Endothelial cell (in vitro differentiated cells): ENCODE measurements around the gene DSCAML1. TPM values are rescaled to one million over a fixed set of nuclear protein-coding genes. Genes with fewer than 3 reads are reported as not detected.

Experiments
- DNase-seq: peaks from one replicate; pipeline ENCODE4 v3.0.0; 2021; ENCODE audit warnings: low spot score
- H3K27ac Mint-ChIP-seq: one replicate; pipeline ENCODE4 v1.8.0; 2021; ENCODE audit warnings: mixed read lengths, inconsistent platforms; ENCODE audit not compliant: unreplicated experiment
- H3K27me3 Mint-ChIP-seq: one replicate; pipeline ENCODE4 v1.8.0; 2021; ENCODE audit warnings: mild to moderate bottlenecking, moderate library complexity, mixed read lengths, inconsistent platforms; ENCODE audit not compliant: unreplicated experiment
- H3K36me3 Mint-ChIP-seq: one replicate; pipeline ENCODE4 v1.8.0; 2021; ENCODE audit warnings: mild to moderate bottlenecking, low read depth, mixed read lengths, inconsistent platforms; ENCODE audit not compliant: unreplicated experiment
- H3K4me1 Mint-ChIP-seq: one replicate; pipeline ENCODE4 v1.8.0; 2021; ENCODE audit warnings: mild to moderate bottlenecking, mixed read lengths, inconsistent platforms; ENCODE audit not compliant: unreplicated experiment
- H3K4me3 Mint-ChIP-seq: one replicate; pipeline ENCODE4 v1.8.0; 2021; ENCODE audit warnings: mild to moderate bottlenecking, mixed read lengths, inconsistent platforms; ENCODE audit not compliant: unreplicated experiment
- H3K9me3 Mint-ChIP-seq: one replicate; pipeline ENCODE4 v1.8.0; 2021; ENCODE audit warnings: mixed read lengths, inconsistent platforms; ENCODE audit not compliant: unreplicated experiment
- CTCF ChIP-seq: fragments of 200-600 bp; sonication (generic); IDR thresholded peaks from one replicate; pipeline ENCODE4 v1.5.0; 2021; ENCODE audit warnings: antibody characterized with exemption; ENCODE audit not compliant: unreplicated experiment
- total RNA-seq: library from RNA; stranded (reverse); fragmentation: NEBNext Ultra II Directional; extraction: Animal tissue kit (Norgen Biotek cat#: 25700); gene quantifications from one replicate; pipeline ENCODE4 v1.2.1, GENCODE V29; 2021; ENCODE audit not compliant: unreplicated experiment

The DSCAML1 gene
- total RNA-seq, 1 donor from 2014 or later, result 3.8 TPM

GRCh38 chr11:117769533-117769932, 27.5 kb downstream of the DSCAML1 start:
- Mint-ChIP-seq H3K4me3 (no peak overlapping the region), H3K4me1 (no peaks in the 10 kb centered on the region), H3K36me3 (no peaks in the 10 kb centered on the region), H3K27ac (no peak overlapping the region), H3K9me3 (no peaks in the 10 kb centered on the region), H3K27me3 (peaks cover 3% of the 10 kb centered on the region)
- DNase-seq, result no peak
- no peak for TF ChIP-seq CTCF

GRCh38 chr11:117768506-117768905, 28.5 kb downstream of the DSCAML1 start:
- Mint-ChIP-seq H3K4me3 (no peak overlapping the region), H3K4me1 (no peaks in the 10 kb centered on the region), H3K27me3 (peaks cover 3% of the 10 kb centered on the region), H3K9me3 (no peaks in the 10 kb centered on the region), H3K27ac (no peak overlapping the region), H3K36me3 (no peaks in the 10 kb centered on the region)
- no peak for TF ChIP-seq CTCF
- DNase-seq, result no peak

GRCh38 chr11:117767071-117767470, 29.9 kb downstream of the DSCAML1 start:
- H3K36me3 Mint-ChIP-seq, result no peaks in the 10 kb centered on the region
- H3K4me1 Mint-ChIP-seq, result no peaks in the 10 kb centered on the region
- no peak overlapping the region for H3K4me3 Mint-ChIP-seq
- H3K9me3 Mint-ChIP-seq, result no peaks in the 10 kb centered on the region
- DNase-seq, result no peak
- H3K27me3 Mint-ChIP-seq, result peaks cover 3% of the 10 kb centered on the region
- TF ChIP-seq CTCF, result no peak
- H3K27ac Mint-ChIP-seq, result no peak overlapping the region

GRCh38 chr11:117766576-117766975, 30.4 kb downstream of the DSCAML1 start:
- no peaks in the 10 kb centered on the region for H3K4me1 Mint-ChIP-seq
- peaks cover 3% of the 10 kb centered on the region for H3K27me3 Mint-ChIP-seq
- no peak for DNase-seq
- H3K9me3 Mint-ChIP-seq, result no peaks in the 10 kb centered on the region
- no peak for TF ChIP-seq CTCF
- H3K36me3 Mint-ChIP-seq, result no peaks in the 10 kb centered on the region
- H3K27ac Mint-ChIP-seq, result no peak overlapping the region
- H3K4me3 Mint-ChIP-seq, result no peak overlapping the region

GRCh38 chr11:117766026-117766425, 31.0 kb downstream of the DSCAML1 start:
- Mint-ChIP-seq H3K4me1 (no peaks in the 10 kb centered on the region), H3K27me3 (peaks cover 3% of the 10 kb centered on the region), H3K4me3 (no peak overlapping the region), H3K9me3 (no peaks in the 10 kb centered on the region), H3K36me3 (no peaks in the 10 kb centered on the region), H3K27ac (no peak overlapping the region)
- no peak for DNase-seq
- no peak for TF ChIP-seq CTCF
